ENCODE results near the gene TAOK3. TPM values are rescaled to one million over a fixed set of nuclear protein-coding genes. Genes with fewer than 3 reads are reported as not detected.

The TAOK3 gene
- polyA plus RNA-seq, 1 experiment, result 56.4 TPM

- no peak overlapping the region for H3K27ac ChIP-seq (ENCODE audit: low read depth, low read length)
- no peaks in the 10 kb centered on the region for H3K9me3 ChIP-seq (ENCODE audit: control insufficient read depth, insufficient read depth, low read length)
Observed at GRCh38 chr12:118188690-118189371, 183.9 kb downstream of the TAOK3 start.

DNA sequence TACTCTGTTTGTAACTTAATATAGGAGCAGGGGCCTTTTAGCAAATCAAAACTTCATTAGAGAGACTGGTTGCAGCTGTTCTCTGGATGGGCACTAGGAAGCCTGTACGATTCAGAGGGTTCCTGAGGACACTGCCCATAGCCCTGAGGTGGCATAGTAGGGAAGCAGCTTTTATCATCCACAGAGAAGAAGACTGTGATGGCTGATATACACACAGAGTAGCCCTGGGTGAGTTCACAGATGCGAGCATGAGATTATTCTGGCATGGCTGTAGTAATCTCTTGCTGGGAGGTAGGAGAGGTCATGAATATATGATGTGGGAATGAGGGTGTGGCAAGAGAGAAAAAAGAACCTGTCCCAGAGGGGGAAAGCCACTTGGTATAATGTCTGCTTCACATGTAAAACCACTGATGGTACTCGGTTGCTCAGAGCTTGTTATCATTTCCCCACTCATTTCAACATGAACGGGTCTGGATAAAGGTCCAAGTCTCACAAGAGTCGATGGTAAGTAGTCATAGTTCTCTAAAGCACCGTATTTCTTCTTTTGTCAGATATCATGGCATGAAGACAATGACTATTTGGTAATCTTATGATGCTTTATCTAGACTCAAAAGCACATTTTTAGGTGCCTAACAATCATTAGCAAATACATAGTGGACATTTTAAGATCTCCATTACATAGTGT is 184.8 kb downstream of the TAOK3 start:
- H3K27ac ChIP-seq (ENCODE audit: low read depth, low read length), result no peak overlapping the region
- H3K4me3 ChIP-seq (ENCODE audit: low read depth, low read length), result peak overlapping the region; percentile 66
- DNase-seq (ENCODE audit: low read depth, low spot score), result no peak
- POLR2A ChIA-PET, result interaction anchor here (0.7 kb wide), 1 partner anchor 189 kb away, joined by 3 read pairs; the partner anchor contains the start of gene SUDS3
- CTCF ChIA-PET, result interaction anchor here (0.7 to 9.4 kb wide), 2 partner anchors 67 to 189 kb away, joined by 3 to 333 read pairs; partner anchors contain the start of gene SUDS3
- H3K9me3 ChIP-seq (ENCODE audit: control insufficient read depth, insufficient read depth, low read length), result no peaks in the 10 kb centered on the region
- TF ChIP-seq CTCF (IDR thresholded peaks at IDR 0.05; ENCODE audit: low read depth, low read length), result no peak
- H3K27me3 ChIP-seq (ENCODE audit: control insufficient read depth, insufficient read depth, low read length), result no peaks in the 10 kb centered on the region

More at GRCh38 chr12:118188690-118189371, 183.9 kb downstream of the TAOK3 start:
- CTCF ChIA-PET, result interaction anchor here (0.7 to 6.4 kb wide), 2 partner anchors 37 to 188 kb away, joined by 4 to 67 read pairs; partner anchors contain the start of gene SUDS3
- no peaks in the 10 kb centered on the region for H3K27me3 ChIP-seq (ENCODE audit: control insufficient read depth, insufficient read depth, low read length)
- TF ChIP-seq CTCF (IDR thresholded peaks at IDR 0.05; ENCODE audit: low read depth, low read length), result no peak
- peak overlapping the region; percentile 66 for H3K4me3 ChIP-seq (ENCODE audit: low read depth, low read length)
- POLR2A ChIA-PET, result no interaction called here
- DNase-seq (ENCODE audit: low read depth, low spot score), result peak; percentile 33

DNA sequence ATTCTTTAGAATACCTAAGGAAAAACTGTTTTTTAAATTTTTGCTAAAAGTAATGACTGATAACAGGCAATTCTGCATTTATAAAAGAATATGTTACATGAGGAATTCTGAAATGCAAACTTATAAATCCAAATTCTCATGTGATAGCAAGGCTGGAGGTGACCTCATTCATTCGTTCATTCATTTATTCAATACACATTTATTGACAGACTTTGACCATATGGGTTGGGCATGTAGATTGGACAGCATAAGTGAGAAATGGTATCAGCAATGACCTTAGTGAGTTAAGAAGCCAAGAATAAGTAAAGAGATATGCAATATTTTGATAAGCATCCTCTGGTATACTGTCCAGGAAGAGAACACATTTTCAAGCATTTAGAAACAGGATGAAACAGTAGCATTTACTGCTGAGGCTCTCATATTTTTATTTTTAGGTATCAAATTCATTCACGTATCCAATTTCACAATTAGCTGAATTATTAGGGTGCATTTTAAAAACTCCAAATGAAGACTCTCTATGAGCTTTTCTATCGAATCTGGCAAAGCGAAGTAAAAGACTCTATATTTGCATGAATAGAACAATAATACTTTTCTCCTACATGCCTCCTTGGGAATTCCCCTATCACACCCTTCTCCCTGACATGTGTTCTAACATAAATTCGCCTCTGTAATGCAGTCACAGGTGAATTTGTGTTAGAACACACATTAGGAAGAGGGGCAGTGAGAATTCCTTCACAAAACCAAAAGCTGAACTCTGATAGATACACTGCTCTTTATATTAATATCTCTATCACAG is 186.9 kb downstream of the TAOK3 start:
- H3K4me3 ChIP-seq (ENCODE audit: low read depth, low read length), result no peak overlapping the region
- H3K9me3 ChIP-seq (ENCODE audit: control insufficient read depth, insufficient read depth, low read length), result no peaks in the 10 kb centered on the region
- no peak for DNase-seq (ENCODE audit: low read depth, low spot score)
- ChIA-PET POLR2A (interaction anchor here (1.3 kb wide), 1 partner anchor 187 kb away, joined by 10 read pairs; the partner anchor contains the start of gene TAOK3), CTCF (interaction anchor here (0.8 to 9.4 kb wide), 4 partner anchors 10 to 191 kb away, joined by 3 to 333 read pairs (median 3); partner anchors contain the start of gene SUDS3)
- H3K27me3 ChIP-seq (ENCODE audit: control insufficient read depth, insufficient read depth, low read length), result no peaks in the 10 kb centered on the region
- no peak overlapping the region for H3K27ac ChIP-seq (ENCODE audit: low read depth, low read length)
- TF ChIP-seq CTCF (IDR thresholded peaks at IDR 0.05; ENCODE audit: low read depth, low read length), result no peak

DNA sequence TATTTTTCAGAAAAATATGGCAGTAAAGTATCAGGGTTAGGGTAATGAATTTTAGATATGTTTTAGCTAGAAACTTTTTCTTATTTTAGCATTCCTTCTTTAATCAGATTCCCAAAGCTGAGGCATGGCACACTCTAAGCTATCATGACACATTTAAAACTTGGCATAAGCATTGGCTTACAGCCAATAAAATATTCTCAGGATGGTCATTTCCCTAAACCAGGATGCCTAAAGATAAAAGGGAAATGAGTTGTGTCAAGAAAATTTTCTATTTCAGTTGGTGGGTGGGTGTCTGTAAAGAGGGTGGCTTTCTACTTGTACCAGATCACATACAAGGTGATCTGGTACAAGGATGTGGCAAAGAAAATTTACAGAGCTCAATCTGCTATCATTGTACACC is 189.0 kb downstream of the TAOK3 start:
- POLR2A ChIA-PET, result no interaction called here
- DNase-seq (ENCODE audit: low read depth, low spot score), result no peak
- Histone ChIP-seq H3K9me3 (ENCODE audit: control insufficient read depth, insufficient read depth, low read length) (no peaks in the 10 kb centered on the region), H3K27me3 (ENCODE audit: control insufficient read depth, insufficient read depth, low read length) (no peaks in the 10 kb centered on the region), H3K4me3 (ENCODE audit: low read depth, low read length) (no peak overlapping the region), H3K27ac (ENCODE audit: low read depth, low read length) (no peak overlapping the region)
- CTCF ChIA-PET, result interaction anchor here (0.8 to 9.4 kb wide), 6 partner anchors 18 to 222 kb away, joined by 3 to 333 read pairs (median 9); partner anchors contain the start of genes SUDS3 and TAOK3
- no peak for TF ChIP-seq CTCF (IDR thresholded peaks at IDR 0.05; ENCODE audit: low read depth, low read length)
